H1 (cell line): ENCODE measurements around the gene CRYM. TPM values are rescaled to one million over a fixed set of nuclear protein-coding genes. Genes with fewer than 3 reads are reported as not detected.

Experiments used
- BCL11A ChIP-seq, 2 experiments: IDR thresholded peaks; one replicate each; pipeline ENCODE4 v1.6.1; 2011; ENCODE audit warnings: low read depth in 2 of 2, low read length in 2 of 2, mild to moderate bottlenecking in 2 of 2
- CHD1 ChIP-seq: IDR thresholded peaks from 2 replicates; pipeline ENCODE4 v1.6.1; 2012; ENCODE audit warnings: low read depth, low read length, improper control_type of control experiment
- EGR1 ChIP-seq: IDR thresholded peaks from 2 replicates; pipeline ENCODE4 v1.6.1; 2011; ENCODE audit warnings: low read depth, low read length, borderline replicate concordance
- EZH2 ChIP-seq: fragments of 200-600 bp; sonication (generic); IDR thresholded peaks from 2 replicates; pipeline ENCODE4 v1.7.1; 2012; ENCODE audit warnings: low read depth, mild to moderate bottlenecking, moderate library complexity, low read length, inconsistent platforms; ENCODE audit not compliant: severe bottlenecking
- KDM5A ChIP-seq: fragments of 200-600 bp; IDR thresholded peaks from 2 replicates; pipeline ENCODE4 v1.7.1; 2012; ENCODE audit warnings: mild to moderate bottlenecking, low read length, inconsistent platforms, mixed read lengths
- NANOG ChIP-seq: IDR thresholded peaks from 2 replicates; pipeline ENCODE4 v1.6.1; 2011; ENCODE audit warnings: low read length, low read depth, mild to moderate bottlenecking, inconsistent platforms; ENCODE audit not compliant: insufficient read depth, poor library complexity, severe bottlenecking
- NRF1 ChIP-seq: IDR thresholded peaks from 2 replicates; pipeline ENCODE4 v1.6.1; 2011; ENCODE audit warnings: mild to moderate bottlenecking, low read depth, low read length, improper control_type of control experiment
- RAD21 ChIP-seq, 2 experiments: IDR thresholded peaks in 1 of 2; conservative IDR thresholded peaks in 1 of 2; 2 replicates each; pipeline ENCODE4 v1.6.1; 2011; ENCODE audit warnings: low read depth in 2 of 2, low read length in 2 of 2, improper control_type of control experiment in 1 of 2, inconsistent platforms in 1 of 2, mild to moderate bottlenecking in 1 of 2, moderate library complexity in 1 of 2
- SP1 ChIP-seq: IDR thresholded peaks from 2 replicates; pipeline ENCODE4 v1.6.1; 2011; ENCODE audit warnings: low read depth, low read length
- TCF12 ChIP-seq: IDR thresholded peaks from 2 replicates; pipeline ENCODE4 v1.6.1; 2011; ENCODE audit warnings: low read depth, mild to moderate bottlenecking, low read length
- ZNF274 ChIP-seq: IDR thresholded peaks from 2 replicates; pipeline ENCODE4 v1.7.0; 2012; ENCODE audit warnings: low read length, borderline replicate concordance; ENCODE audit errors: extremely low read depth
- polyA plus RNA-seq, 7 experiments: library from polyadenylated mRNA; depleted of rRNA in 3 of 7; stranded (reverse) in 5 of 7; unstranded in 2 of 7; fragments of >200 nt in 5 of 7; fragments of 200-250 nt in 2 of 7; gene quantifications; 1 replicate in 5 of 7; 2 replicates in 1 of 7; 4 replicates in 1 of 7; pipeline versions ENCODE4 v1.2.1 to v1.2.3, GENCODE V29; 2011 to 2013; ENCODE audit warnings: missing spikeins in 2 of 7, mixed read lengths in 2 of 7
- total RNA-seq: library from RNA; stranded (reverse); fragmentation: NEBNext Ultra II Directional; extraction: Animal tissue kit (Norgen Biotek cat#: 25700); gene quantifications from 2 replicates; pipeline ENCODE4 v1.2.1, GENCODE V29; 2021
- TF ChIP-seq, protein P1 (sequence below): IDR thresholded peaks from 2 replicates; pipeline ENCODE4 v1.6.1; 2012; ENCODE audit warnings: inconsistent platforms
- TF ChIP-seq, protein P2 (sequence below): IDR thresholded peaks from 2 replicates; pipeline ENCODE4 v1.6.1; 2012; ENCODE audit warnings: low read length, inconsistent platforms
- TF ChIP-seq, protein P3 (sequence below): IDR thresholded peaks from 2 replicates; pipeline ENCODE4 v1.6.1; 2011; ENCODE audit warnings: low read length, improper control_type of control experiment

The CRYM gene
- total and polyA plus RNA-seq, 2 of the 8 experiments (the other 6 are each of a cell fraction or from before 2014, with no cell fraction given), result 12.9 to 40.4 TPM

DNA sequence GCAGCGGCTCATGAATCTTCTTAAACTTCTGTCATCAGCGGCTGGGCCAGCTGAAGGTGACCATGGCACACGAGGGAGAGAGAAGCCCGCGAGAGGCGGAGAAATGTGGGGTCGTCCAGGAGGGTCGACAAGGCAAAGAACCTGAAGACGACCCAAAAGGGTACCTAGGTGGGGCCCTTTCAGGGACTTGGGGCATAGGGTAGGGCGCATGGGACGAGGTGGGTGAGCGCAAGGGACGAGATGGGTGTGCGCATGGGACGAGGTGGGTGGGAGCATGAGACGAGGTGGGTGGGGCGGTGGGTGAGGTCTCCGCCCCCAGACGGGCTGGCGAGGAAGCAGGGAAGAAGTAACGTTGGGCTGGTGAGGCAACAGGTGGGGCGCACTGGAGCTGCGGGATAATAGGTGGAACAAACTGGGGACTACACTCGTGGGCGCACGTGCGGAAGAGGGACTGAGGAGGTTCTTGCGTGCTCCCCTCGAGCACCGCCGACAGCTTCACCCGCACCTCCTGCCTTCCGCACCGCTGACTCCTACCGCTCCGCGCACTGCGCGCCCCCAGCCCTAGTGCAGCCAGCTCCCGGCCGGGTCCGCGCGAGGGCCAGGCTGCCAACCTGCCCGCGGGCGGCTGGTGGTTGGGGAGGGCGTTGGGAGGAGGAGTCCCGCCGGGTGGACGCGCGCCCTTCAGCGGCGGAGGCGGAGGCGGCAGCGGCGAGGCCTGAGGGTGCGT lies 23.2 kb upstream of the CRYM start (continued):
- TF ChIP-seq NRF1, result no peak
- no peak for TF ChIP-seq ZNF274
- no peak for TF ChIP-seq NANOG
- TF ChIP-seq RAD21 (IDR thresholded peaks at IDR 0.05 in 1 of 2, conservative IDR thresholded peaks at IDR 0.05 in 1 of 2; ENCODE audit: low read depth in 2 of 2, low read length in 2 of 2), result peak in 1 of 2 experiments; percentile 11; a peak in 1 of 4 replicates
- no peak for TF ChIP-seq TCF12
- TF ChIP-seq, protein P1, sequence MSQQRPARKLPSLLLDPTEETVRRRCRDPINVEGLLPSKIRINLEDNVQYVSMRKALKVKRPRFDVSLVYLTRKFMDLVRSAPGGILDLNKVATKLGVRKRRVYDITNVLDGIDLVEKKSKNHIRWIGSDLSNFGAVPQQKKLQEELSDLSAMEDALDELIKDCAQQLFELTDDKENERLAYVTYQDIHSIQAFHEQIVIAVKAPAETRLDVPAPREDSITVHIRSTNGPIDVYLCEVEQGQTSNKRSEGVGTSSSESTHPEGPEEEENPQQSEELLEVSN, result peak; percentile 22; the same call in 1 of the 2 replicates
- TF ChIP-seq, protein P2, sequence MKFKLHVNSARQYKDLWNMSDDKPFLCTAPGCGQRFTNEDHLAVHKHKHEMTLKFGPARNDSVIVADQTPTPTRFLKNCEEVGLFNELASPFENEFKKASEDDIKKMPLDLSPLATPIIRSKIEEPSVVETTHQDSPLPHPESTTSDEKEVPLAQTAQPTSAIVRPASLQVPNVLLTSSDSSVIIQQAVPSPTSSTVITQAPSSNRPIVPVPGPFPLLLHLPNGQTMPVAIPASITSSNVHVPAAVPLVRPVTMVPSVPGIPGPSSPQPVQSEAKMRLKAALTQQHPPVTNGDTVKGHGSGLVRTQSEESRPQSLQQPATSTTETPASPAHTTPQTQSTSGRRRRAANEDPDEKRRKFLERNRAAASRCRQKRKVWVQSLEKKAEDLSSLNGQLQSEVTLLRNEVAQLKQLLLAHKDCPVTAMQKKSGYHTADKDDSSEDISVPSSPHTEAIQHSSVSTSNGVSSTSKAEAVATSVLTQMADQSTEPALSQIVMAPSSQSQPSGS, result no peak
- no peak for TF ChIP-seq EZH2
- no peak for TF ChIP-seq EGR1
- no peak for TF ChIP-seq CHD1
- TF ChIP-seq, protein P3, sequence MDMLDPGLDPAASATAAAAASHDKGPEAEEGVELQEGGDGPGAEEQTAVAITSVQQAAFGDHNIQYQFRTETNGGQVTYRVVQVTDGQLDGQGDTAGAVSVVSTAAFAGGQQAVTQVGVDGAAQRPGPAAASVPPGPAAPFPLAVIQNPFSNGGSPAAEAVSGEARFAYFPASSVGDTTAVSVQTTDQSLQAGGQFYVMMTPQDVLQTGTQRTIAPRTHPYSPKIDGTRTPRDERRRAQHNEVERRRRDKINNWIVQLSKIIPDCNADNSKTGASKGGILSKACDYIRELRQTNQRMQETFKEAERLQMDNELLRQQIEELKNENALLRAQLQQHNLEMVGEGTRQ, result no peak
- TF ChIP-seq SP1, result no peak
- no peak for TF ChIP-seq KDM5A
- no peak for TF ChIP-seq BCL11A (IDR thresholded peaks at IDR 0.05; ENCODE audit: low read depth in 2 of 2, low read length in 2 of 2)
